HEK293T (cell line): Measurements from ENCODE around the gene MBD2.
A peak's percentile ranks its signal among the peaks of the same experiment; 100 is the strongest.
"Not testable (repeated sequence)": the region's sequence is repeated elsewhere in the genome, so short reads cannot be mapped to it uniquely, and the experiment has no call there.

ENCODE experiments used
- CTCF ChIA-PET: fragments of 350-600 bp; formaldehyde crosslinking; extraction: SDS; loops from one replicate; lab custom pipeline; 2021; ENCODE audit warnings: antibody characterized with exemption, inconsistent platforms; lab: Yijun Ruan, JAX
- POLR2A ChIA-PET: fragments of 350-600 bp; formaldehyde crosslinking; extraction: SDS; loops from one replicate; lab custom pipeline; 2020; ENCODE audit warnings: antibody characterized with exemption, inconsistent platforms; lab: Yijun Ruan, JAX
- DNase-seq: peaks from one replicate; pipeline ENCODE4 v3.0.0; 2012; ENCODE audit warnings: mixed read lengths; ENCODE audit errors: extremely low spot score
- ARNT ChIP-seq: fragments of 450-650 bp; IDR thresholded peaks from 2 replicates; pipeline ENCODE4 v1.6.1; 2017; ENCODE audit warnings: mild to moderate bottlenecking
- BHLHE40 ChIP-seq: fragments of 450-650 bp; IDR thresholded peaks from 2 replicates; pipeline ENCODE4 v1.6.1; 2016; ENCODE audit warnings: mild to moderate bottlenecking, moderate library complexity, borderline replicate concordance
- CTBP1 ChIP-seq: fragments of 450-650 bp; IDR thresholded peaks from 2 replicates; pipeline ENCODE4 v1.6.1; 2016; ENCODE audit warnings: borderline replicate concordance
- ELF4 ChIP-seq: fragments of 450-650 bp; IDR thresholded peaks from 2 replicates; pipeline ENCODE4 v1.6.1; 2017; ENCODE audit warnings: antibody characterized with exemption
- FOXA1 ChIP-seq: fragments of 450-650 bp; IDR thresholded peaks from 2 replicates; pipeline ENCODE4 v1.6.1; 2016; ENCODE audit warnings: mild to moderate bottlenecking
- FOXK2 ChIP-seq: fragments of 450-650 bp; IDR thresholded peaks from 2 replicates; pipeline ENCODE4 v1.6.1; 2016; ENCODE audit warnings: mild to moderate bottlenecking
- FOXM1 ChIP-seq: fragments of 450-650 bp; IDR thresholded peaks from 2 replicates; pipeline ENCODE4 v1.6.1; 2017; ENCODE audit warnings: mild to moderate bottlenecking, borderline replicate concordance
- HDGF ChIP-seq: fragments of 450-650 bp; IDR thresholded peaks from 2 replicates; pipeline ENCODE4 v1.6.1; 2017; ENCODE audit warnings: antibody characterized with exemption, borderline replicate concordance
- L3MBTL2 ChIP-seq: fragments of 450-650 bp; conservative IDR thresholded peaks from 2 replicates; pipeline ENCODE4 v1.6.1; 2016; ENCODE audit warnings: mild to moderate bottlenecking
- LEF1 ChIP-seq: fragments of 450-650 bp; IDR thresholded peaks from 2 replicates; pipeline ENCODE4 v1.6.1; 2017; ENCODE audit warnings: mild to moderate bottlenecking, borderline replicate concordance
- NFRKB ChIP-seq: fragments of 450-650 bp; IDR thresholded peaks from 2 replicates; pipeline ENCODE4 v1.6.1; 2016; ENCODE audit warnings: mild to moderate bottlenecking, moderate library complexity
- SP1 ChIP-seq: fragments of 450-650 bp; IDR thresholded peaks from 2 replicates; pipeline ENCODE4 v1.6.1; 2017
- SUZ12 ChIP-seq: fragments of 450-650 bp; IDR thresholded peaks from 2 replicates; pipeline ENCODE4 v1.6.1; 2016; ENCODE audit warnings: mild to moderate bottlenecking
- TARDBP ChIP-seq: fragments of 450-650 bp; IDR thresholded peaks from 2 replicates; pipeline ENCODE4 v1.6.1; 2016
- ZNF384 ChIP-seq: fragments of 450-650 bp; IDR thresholded peaks from 2 replicates; pipeline ENCODE4 v1.6.1; 2016

MBD2 gene

DNA sequence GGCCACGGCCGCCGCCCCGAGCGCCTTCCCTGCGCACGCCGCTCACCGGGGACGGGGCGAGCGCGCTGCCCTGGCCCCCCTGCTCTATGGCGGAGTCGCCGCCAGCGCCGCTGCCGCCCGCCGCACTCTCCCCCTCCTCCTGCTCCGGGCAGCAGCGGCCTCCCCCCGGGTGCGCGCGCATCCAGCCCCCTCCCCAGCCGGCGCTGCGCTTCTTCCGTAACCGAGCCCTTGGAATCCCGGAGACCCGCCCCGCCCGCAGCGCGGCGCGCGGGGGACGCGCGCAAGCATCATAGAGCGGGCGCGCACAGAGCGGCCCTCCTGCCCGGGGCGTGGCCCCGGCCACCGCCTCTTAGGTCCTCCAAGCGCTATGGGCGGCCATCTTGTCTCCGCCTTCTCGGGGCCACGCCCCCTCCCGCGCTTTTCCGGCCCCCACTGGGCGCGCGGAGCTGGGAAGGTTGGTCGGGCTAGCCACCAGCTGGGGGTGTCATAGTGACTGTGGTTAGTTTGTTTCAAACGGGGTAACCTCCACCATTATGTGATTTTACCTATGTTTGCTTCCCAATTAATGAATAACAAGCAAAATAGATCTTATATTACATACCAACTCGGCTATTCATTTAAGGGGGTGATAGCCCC is at the start of gene MBD2:
Gene MBD2, minus strand, starts transcription at position 291 of the 636 bp plus-strand sequence. Its CDS starts 110 bp downstream, at position 181.
- POLR2A ChIA-PET, result interaction anchor here (1.0 to 1.2 kb wide), 3 partner anchors 43 to 133 kb away, joined by 3 to 12 read pairs (median 4); partner anchors contain the start of genes C18orf54, POLI and STARD6
- CTCF ChIA-PET, result no interaction called here
- TF ChIP-seq ARNT (no peak), LEF1 (no peak), TARDBP (no peak), FOXM1 (no peak), NFRKB (no peak), FOXA1 (no peak), SP1 (no peak), ELF4 (no peak), ZNF384 (no peak), L3MBTL2 (no peak; the same call in 1 of the 2 replicates), FOXK2 (no peak), HDGF (no peak)
- peak; percentile 84 for DNase-seq

- TF ChIP-seq ARNT (no peak), FOXM1 (no peak), L3MBTL2 (peak; percentile 60), FOXA1 (no peak), LEF1 (no peak), SP1 (no peak), HDGF (no peak)
- ChIA-PET POLR2A (interaction anchor here (0.7 to 3.0 kb wide), 7 partner anchors 9 to 88 kb away, joined by 3 to 12 read pairs (median 4); partner anchors contain the start of genes C18orf54, MBD2 and STARD6), CTCF (interaction anchor here (1.0 kb wide), 1 partner anchor 47 kb away, joined by 3 read pairs; no protein-coding TSS in a partner anchor)
- DNase-seq, result peak; percentile 21
Observed at GRCh38 chr18:54269893-54270844, 45.7 kb upstream of the MBD2 start.

DNA sequence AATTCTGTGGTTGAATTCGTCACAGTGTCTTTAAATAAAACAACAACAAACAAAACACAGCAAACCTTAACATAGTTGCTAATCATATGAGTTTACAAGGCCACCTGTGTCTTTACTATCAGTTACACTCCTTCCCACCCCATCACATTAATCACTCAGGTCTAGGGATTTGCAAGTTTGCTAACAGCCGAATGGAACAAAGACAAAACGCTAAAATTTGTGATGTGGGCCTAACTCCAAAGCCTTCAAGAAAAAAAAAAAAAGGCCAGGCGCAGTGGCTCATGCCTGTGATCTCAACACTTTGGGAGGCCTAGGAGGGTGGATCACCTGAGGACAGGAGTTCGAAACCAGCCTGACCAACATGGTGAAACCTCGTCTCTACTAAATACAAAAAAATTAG is 44.3 kb upstream of the MBD2 start:
- TF ChIP-seq ELF4, result no peak
- no peak for TF ChIP-seq ZNF384
- no peak for TF ChIP-seq CTBP1
- TF ChIP-seq L3MBTL2, result no peak
- ChIA-PET POLR2A (interaction anchor here (0.7 to 3.0 kb wide), 4 partner anchors 14 to 89 kb away, joined by 4 to 12 read pairs (median 10); partner anchors contain the start of genes C18orf54, MBD2 and STARD6), CTCF (no interaction called here)
- no peak for DNase-seq

DNA sequence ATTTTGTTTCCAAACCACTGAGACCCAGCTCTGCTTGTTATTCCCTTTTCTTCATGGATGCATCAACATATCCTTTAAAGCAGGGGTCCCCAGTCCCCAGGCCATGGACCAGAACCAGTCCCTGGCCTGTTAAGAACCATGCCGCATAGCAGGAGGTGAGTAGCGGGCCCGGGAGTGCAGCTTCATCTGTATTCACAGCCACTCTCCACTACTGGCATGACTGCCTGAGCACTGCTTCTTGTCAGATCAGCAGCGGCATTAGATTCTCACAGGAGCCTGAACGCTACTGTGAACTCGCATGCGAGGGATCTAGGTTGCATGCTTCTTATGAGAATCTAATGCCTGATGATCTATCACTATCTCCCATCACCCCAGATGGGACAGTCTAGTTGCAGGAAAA is 43.2 kb upstream of the MBD2 start:
- no peak for DNase-seq
- ChIA-PET CTCF (no interaction called here), POLR2A (interaction anchor here (0.9 kb wide), 1 partner anchor 43 kb away, joined by 3 read pairs; the partner anchor contains the start of gene MBD2)
- TF ChIP-seq BHLHE40 (no peak), ELF4 (no peak), HDGF (no peak), FOXA1 (no peak), SP1 (no peak), SUZ12 (no peak)

DNA sequence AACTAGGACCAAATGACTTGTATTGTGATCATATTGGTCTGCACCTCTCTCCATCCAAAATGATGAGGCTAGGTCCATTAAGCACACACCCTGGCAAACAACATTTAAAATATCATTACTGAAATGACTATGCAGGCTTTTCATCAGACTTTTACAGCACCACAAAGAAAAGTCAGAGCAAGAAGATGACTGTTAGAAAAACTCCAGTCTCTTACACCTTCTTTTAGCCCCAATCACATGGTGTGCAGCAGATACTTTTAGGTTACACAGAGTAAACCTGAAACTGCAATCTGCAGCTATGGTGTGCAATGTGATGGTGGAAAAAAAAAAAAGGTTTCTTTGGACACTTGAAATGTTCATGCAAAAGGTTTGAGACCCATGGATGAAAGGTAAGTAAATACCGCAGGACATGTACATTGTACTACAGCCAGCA is 39.5 kb upstream of the MBD2 start:
- no peak for DNase-seq
- no peak for TF ChIP-seq ZNF384
- CTCF ChIA-PET, result no interaction called here

DNA sequence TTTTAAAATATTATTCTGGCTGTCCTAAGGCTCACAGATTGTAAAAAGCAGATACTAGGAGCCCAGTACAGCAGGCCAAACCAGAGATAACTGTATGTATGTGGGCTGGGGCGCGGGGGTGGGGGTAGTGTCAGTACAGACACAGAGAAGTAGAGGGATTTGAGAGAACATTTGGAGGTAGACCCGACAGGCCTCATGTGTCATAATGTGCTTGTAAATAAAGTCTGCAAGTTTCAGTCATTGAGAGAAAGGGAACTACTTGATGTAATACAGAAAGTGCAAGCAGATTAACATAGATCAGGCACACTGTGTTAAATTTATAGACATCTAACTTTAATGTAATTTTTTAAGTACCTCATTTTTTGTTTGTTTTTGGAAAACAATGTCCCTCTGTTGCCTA is 37.4 kb upstream of the MBD2 start:
- ChIA-PET POLR2A (no interaction called here), CTCF (no interaction called here)
- no peak for TF ChIP-seq L3MBTL2

More for the DNA sequence above, 39.5 kb upstream of the MBD2 start:
- POLR2A ChIA-PET, result no interaction called here

GRCh38 chr18:54260396-54261072 is 36.1 kb upstream of the MBD2 start:
- DNase-seq, result no peak
- ChIA-PET POLR2A (no interaction called here), CTCF (no interaction called here)
- TF ChIP-seq ARNT (no peak), LEF1 (no peak), FOXK2 (no peak), ELF4 (no peak), SP1 (no peak), NFRKB (no peak), FOXM1 (no peak)

More for the DNA sequence above, 37.4 kb upstream of the MBD2 start:
- DNase-seq, result no peak

GRCh38 chr18:54257818-54258217 is 33.3 kb upstream of the MBD2 start:
- CTCF ChIA-PET, result not testable (repeated sequence)

More at GRCh38 chr18:54257818-54258217, 33.3 kb upstream of the MBD2 start:
- POLR2A ChIA-PET, DNase-seq: not testable (repeated sequence)
